Ishikawa (cell line): ENCODE results near the gene FBXL17.

ENCODE experiments used
- MAX ChIP-seq: IDR thresholded peaks from 2 replicates; pipeline ENCODE4 v1.6.1; 2012
- TAF1 ChIP-seq: IDR thresholded peaks from 2 replicates; pipeline ENCODE4 v1.6.1; 2012; ENCODE audit warnings: low read depth, mild to moderate bottlenecking

GRCh38 chr5:107809201-107810034 is 572.5 kb downstream of the FBXL17 start:
- TF ChIP-seq MAX (no peak), TAF1 (no peak)
